Raji (cell line): ENCODE measurements around the gene ABHD12.

ENCODE experiments used
- POLR2A ChIP-seq: IDR thresholded peaks from 2 replicates; pipeline ENCODE4 v1.6.1; 2011; ENCODE audit warnings: low read depth, low read length, control low read depth; ENCODE audit not compliant: insufficient read depth

ABHD12 gene

DNA sequence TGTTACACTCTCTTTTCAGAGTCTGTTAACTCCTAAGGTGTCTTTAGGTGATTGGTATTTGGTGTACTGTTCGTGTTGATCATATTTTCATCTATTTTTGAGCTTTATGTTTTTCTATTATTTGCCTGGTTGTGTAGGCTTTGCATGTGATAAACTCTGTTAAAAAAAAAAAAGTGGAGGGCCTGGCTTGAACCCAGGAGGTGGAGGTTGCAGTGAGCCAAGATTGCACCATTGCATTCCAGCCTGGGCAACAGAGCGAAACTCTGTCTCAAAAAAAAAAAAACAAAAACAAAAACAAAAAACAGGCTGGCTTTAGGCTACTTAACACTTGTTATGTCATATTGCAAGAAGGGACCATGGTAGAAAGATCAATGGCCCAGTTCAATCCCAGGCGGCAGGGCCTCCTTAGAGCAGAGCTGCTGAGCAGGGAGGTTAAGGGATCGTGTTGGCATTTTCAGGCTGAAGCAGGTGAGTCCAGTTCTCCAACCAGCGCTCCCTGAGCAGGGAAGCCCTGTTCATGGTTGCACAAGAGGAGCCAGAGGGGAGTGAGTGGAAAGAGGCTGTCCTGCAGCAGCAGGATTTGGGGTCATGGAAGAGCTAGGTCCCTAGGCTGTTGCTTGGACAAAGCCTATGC, 134.3 kb downstream of the ABHD12 start:
- TF ChIP-seq POLR2A: no peak

- no peak for TF ChIP-seq POLR2A
These were observed 135.5 kb downstream of the ABHD12 start for GRCh38 chr20:25254986-25255680.

DNA sequence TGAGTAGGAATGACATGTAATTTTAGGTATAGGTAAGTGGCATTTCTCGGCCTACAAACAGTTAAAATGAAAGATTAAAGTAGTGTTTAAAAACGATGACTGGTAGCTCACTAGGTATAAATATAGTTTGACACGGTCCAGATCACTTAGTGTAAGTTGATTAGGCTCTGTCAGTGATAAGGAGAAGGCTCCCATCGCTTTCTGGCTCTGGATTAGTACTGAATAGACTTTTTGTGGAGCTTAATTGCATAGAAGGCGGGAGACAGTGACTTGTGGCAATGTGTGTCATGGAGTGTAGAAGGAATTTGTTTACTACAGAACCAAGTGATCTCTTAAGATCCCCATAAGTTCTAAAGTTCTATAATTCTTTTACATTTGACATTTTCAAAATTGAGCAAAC, 136.1 kb downstream of the ABHD12 start:
- TF ChIP-seq POLR2A: no peak

GRCh38 chr20:25253606-25254275, 136.9 kb downstream of the ABHD12 start:
- no peak for TF ChIP-seq POLR2A

DNA sequence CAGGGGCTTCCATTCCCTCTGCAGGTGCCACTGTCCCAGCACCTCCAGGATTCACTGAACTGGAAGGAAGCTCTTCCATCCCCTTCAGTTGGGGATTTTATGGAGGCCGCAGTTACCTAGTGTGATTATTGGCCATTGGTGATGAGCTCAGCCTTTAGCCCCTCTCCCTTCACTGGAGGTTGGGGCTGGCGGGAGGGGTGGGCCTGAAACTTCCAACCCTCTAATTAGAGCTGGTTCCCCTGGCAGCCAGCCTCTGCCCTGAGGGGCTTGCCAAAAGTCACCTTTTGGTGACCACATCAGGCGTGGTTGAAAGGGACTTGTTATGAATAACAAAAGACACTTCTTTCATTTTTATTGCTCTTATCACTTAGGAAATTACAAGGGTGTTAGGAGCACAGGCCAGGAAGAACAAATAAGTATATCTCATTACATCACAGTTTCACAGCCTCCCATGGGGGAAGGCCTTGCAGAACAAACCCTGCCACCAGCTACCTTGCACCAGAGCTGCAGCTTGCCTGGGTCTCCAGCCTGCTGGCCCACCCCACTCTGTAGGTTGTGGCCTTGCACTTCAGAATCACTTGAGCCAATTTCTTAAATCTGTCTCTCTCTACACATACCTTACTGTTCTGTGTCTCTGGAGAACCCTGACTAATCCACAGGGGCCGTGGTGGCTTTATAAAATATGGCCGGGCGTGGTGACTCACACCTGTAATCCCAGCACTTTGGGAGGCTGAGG, 137.8 kb downstream of the ABHD12 start:
- no peak for TF ChIP-seq POLR2A

GRCh38 chr20:25252230-25252651, 138.4 kb downstream of the ABHD12 start:
- no peak for TF ChIP-seq POLR2A

- no peak for TF ChIP-seq POLR2A
These were observed 139.1 kb downstream of the ABHD12 start for GRCh38 chr20:25251558-25251957.

GRCh38 chr20:25251019-25251418, 139.6 kb downstream of the ABHD12 start:
- no peak for TF ChIP-seq POLR2A

DNA sequence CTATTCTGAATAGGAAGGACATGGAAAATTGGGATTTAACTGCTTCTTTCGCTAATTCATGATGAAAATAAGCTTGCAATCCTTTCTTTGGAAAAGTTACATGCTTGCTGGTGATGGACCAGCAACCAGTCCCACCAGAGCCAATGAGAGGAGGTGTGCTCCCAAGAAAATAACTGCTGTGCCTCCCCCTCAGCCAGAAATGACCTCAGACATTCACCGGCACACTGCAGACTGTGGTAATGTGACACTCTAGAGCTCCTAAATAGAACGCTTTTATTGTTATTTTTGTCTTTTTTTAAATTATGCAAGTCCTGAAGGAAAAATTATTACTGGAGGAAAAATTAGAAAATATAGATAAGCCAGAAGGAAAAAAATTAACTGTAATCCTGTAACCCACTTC, 140.1 kb downstream of the ABHD12 start:
- TF ChIP-seq POLR2A: no peak
